GM21423 (cell line): ENCODE measurements around the gene KRTAP4-7.
"Not testable (repeated sequence)": the region's sequence is repeated elsewhere in the genome, so short reads cannot be mapped to it uniquely, and the experiment has no call there.

Experiments
- ATAC-seq: cut with Tn5 transposase; IDR thresholded peaks from one replicate; pipeline ENCODE4 v1.9.1; 2021; ENCODE audit warnings: mild to moderate bottlenecking, moderate library complexity; ENCODE audit not compliant: unreplicated experiment

The KRTAP4-7 gene

DNA sequence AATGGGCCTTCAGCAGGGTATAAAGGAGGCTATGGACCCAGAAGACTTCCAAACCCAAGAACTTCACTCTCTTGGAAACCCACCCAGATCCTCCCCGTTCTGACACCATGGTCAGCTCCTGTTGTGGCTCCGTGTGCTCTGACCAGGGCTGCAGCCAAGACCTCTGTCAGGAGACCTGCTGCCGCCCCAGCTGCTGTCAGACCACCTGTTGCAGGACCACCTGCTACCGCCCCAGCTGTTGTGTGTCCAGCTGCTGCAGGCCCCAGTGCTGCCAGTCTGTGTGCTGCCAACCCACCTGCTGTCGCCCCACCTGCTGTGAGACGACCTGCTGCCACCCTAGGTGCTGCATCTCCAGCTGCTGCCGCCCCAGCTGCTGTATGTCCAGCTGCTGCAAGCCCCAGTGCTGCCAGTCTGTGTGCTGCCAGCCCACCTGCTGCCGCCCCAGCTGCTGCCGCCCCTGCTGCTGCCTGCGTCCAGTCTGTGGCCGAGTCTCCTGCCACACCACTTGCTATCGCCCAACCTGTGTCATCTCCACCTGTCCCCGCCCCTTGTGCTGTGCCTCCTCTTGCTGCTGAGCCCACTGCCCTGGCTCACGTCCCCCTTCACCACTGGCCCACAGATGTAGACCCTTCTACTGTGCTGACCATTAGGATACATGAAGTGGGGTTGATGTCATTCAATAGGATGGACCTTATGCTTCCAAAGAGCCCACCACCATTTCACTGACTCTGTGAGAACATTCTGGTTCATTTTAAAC, at the start of gene KRTAP4-7:
Gene KRTAP4-7, plus strand, starts transcription at position 51 of the 757 bp plus-strand sequence. Its CDS starts 57 bp downstream, at position 108.
- ATAC-seq, result not testable (repeated sequence)

DNA sequence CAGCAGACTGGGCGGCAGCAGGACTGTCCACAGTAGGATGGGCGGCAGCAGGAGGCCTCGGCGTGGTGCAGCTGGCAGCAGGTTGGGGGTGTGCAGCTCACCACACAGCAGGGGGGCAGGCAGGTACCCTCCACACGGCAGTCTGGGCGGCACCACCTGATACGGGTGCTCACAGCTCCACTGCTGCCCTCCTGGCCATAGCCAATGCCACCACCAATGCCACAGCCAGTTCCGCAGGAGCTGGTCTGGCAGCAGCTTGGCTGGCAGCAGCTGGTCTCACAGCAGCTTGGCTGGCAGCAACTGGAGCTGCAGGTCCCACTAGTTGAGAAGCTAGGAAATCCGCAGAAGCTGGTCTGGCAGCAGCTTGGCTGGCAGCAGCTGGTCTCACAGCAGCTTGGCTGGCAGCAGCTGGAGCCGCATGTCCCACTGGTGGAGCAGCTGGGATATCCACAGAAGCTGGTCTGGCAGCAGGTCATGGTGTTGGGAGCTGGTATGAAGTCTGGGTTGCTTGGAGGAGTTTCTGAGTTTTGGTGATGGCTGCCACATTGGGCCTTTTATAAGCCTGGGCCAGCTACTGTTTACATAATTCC, 49.5 kb upstream of the KRTAP4-7 start, which contains the start of gene KRTAP1-3:
Gene KRTAP1-3, minus strand, starts transcription at position 529 of the 590 bp plus-strand sequence. Its CDS starts 53 bp downstream, at position 476.
- not testable (repeated sequence) for ATAC-seq

DNA sequence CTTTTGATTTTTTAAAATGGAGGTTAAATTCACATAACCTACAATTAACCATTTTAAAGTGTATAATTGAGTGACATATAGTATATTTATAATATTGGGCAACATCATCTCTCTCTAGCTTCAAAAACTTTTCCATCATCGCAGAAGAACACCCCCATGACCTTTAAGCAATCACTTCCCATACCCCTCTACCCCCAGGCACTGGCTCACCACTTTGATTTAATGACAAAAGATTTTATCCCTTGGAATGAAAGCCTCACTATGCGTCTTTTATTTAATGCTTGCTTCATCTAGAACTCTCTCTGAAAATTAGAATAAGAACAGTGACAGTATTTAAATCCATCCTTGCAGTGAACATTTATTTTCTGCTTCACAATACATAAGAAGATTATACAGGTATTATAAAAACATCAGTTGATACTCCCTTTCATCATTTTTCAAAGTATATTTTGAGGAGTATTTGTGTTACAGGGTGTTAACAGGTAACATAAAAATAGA, 46.0 kb upstream of the KRTAP4-7 start:
- no peak for ATAC-seq

DNA sequence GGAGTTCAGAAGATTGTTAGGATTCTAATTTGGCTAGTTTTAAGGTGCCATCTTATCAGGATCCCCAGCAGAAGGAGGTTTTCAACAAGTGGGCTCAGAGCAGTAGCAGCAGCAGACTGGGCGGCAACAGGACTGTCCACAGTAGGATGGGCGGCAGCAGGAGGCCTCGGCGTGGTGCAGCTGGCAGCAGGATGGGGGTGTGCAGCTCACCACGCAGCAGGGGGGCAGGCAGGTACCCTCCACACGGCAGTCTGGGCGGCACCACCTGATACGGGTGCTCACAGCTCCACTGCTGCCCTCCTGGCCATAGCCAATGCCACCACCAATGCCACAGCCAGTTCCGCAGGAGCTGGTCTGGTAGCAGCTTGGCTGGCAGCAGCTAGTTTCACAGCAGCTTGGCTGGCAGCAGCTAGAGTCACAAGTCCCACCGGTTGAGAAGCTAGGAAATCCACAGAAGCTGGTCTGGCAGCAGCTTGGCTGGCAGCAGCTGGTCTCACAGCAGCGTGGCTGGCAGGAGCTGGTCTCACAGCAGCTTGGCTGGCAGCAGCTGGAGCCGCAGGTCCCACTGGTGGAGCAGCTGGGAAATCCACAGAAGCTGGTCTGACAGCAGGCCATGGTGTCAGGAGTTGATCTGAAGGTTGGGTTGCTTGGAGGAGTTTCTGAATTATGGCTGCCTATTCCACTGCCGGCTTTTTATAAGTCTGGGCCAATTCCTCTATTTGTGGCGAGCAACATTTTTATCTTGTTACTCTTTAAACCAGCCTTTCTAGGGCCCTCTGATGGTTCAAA, 43.0 kb upstream of the KRTAP4-7 start, which contains the start of gene KRTAP1-1:
Gene KRTAP1-1, minus strand, starts transcription at position 668 of the 789 bp plus-strand sequence. Its CDS starts 53 bp downstream, at position 615.
- ATAC-seq, result not testable (repeated sequence)

DNA sequence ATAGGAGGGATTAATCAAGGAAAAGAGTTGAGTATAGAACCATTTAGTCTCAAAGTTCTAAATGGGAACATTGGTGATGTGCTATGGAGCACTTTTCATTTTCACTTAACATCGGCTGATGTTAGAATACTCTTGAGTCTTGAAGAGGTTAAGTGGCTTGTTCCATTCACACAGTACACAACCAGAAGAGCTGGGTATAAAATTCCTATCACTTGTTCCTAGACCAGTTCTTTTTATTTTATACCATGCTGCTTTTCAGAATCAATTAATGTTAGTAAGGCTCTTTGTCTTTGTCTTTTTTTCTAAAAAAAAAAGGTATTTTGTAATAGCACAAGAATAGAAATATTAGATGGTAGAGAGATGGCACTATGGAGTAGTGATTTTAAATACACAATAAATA, 41.0 kb upstream of the KRTAP4-7 start:
- no peak for ATAC-seq

DNA sequence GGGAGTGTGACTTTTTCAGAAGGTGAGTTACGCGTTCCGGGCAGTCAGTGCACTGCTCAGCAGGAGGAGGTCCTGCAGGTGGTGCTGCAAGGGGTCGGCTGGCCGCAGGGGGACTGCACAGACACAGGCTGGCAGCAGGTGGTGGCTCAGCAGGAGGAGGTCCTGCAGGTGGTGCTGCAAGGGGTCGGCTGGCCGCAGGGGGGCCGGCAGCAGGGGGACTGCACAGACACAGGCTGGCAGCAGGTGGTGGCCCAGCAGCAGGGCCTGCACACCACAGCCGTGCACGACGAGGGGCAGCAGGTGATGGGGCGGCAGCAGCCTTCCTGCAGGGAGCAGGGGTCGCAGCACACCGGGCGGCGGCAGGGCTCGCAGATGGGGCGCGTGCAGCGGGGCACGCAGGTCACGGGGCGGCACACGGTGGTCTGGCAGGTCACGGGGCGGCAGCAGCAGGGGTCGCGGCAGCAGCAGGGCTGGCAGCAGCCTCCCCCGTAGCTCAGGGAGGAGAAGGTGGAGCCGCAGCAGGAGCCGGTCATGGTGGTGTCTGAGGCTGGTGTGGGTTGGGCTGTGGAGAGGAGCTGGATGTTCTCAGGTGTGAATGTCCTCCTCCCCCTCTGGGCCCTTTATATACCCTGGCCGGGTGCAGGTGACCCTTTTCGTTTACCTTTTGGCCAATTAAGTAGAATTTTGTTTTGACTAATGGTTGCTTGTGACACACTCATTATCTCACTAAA, 37.0 kb upstream of the KRTAP4-7 start, which contains the start of gene KRTAP2-1:
Gene KRTAP2-1, minus strand, starts transcription at position 582 of the 731 bp plus-strand sequence. Its CDS starts 49 bp downstream, at position 533.
- ATAC-seq, result not testable (repeated sequence)

DNA sequence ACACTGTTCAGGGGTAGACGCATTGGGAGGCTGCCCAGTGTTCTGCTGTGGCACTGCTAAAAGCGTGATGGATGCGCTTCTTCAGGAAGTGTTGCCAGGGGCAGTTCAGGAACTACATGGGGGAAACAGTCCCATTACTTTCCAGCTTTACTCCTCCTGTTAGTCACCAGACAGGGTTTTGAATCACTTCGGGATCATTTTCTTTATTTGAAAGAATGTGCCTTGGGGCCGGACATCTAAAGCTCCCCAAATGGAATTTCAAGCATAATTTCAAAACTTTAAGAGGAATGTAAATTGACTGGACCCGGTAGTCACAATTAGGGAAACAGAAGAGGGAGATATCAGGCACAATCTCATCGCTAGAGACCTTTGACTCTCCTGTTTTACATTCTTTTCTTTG, 35.5 kb upstream of the KRTAP4-7 start:
- ATAC-seq, result no peak

DNA sequence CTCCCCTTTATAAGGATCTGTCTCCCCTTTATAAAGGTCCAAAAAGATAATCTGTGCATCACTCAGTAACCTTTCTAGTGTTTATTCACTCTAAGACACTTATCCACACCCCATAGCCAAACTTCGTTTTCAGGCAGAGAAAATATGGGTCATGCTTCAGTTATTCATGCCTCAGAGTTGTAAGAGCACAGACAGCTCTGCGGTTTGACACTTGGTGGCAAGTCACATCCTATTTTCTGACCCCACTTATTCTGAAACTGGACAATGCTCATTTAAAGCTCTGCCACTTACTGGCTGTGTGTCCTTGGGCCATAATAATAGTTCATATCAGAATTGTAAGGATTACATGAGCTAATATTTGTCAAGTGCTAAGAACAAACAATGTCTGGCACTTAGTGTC, 34.8 kb upstream of the KRTAP4-7 start:
- ATAC-seq, result no peak

DNA sequence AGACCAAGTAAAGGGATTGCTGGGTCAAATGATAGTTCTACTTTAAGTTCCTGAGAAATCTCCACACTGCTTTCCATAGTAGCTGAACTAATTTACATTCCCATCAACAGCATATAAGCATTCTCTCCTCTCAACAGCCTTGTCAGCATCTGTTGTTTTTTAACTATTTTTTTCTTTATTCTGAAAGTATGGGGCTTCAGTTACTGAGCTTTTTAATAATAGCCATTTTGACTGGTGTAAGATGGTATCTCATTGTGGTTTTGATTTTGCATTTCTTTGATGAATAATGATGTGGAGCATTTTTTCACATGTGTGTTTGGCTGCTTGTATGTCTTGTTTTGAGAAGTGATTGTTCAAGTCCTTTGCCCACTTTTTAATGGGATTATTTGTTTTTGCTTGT, 31.4 kb upstream of the KRTAP4-7 start:
- no peak for ATAC-seq

DNA sequence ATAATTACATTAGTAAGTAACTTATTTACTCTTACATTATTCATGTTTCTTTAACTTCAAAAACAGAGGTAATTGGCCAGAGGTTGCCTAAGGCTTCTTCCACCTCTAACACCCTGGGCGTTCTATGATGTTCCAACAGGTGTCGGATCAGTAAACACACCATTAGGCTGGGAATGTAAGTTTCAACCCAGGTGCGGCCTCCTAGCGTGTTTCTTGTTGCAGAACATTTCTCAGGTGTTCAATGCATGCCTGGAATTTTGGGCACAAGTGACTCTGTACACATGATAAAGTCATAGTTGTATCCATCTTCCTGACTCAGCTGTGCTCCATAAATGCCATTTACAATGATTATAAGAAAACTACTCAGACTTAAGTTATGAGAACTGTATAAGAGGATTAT, 29.9 kb upstream of the KRTAP4-7 start:
- ATAC-seq, result no peak

DNA sequence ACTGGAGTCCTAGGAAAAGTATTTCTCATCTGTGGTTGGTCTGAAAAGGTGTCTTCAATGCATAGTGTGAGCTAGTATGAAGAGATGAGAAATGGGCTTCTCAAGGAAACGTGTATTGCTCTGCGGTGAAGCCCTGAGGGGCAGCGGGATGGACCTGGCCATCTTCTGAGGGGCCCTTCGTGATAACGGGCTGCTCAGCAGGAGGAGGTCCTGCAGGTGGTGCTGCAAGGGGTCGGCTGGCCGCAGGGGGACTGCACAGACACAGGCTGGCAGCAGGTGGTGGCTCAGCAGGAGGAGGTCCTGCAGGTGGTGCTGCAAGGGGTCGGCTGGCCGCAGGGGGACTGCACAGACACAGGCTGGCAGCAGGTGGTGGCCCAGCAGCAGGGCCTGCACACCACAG, 29.4 kb upstream of the KRTAP4-7 start:
- ATAC-seq, result not testable (repeated sequence)

DNA sequence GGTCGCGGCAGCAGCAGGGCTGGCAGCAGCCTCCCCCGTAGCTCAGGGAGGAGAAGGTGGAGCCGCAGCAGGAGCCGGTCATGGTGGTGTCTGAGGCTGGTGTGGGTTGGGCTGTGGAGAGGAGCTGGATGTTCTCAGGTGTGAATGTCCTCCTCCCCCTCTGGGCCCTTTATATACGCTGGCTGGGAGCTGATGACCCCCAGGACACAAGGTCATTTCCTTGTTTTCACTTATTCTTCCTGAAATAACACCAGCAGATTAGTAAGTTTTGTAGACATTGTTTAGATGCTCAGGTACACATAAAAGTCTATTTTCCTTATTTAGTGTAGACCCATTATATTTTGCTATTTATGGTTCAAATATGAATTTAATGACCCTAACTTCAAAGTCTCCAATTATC, 28.8 kb upstream of the KRTAP4-7 start, which contains the start of gene KRTAP2-2:
Gene KRTAP2-2, minus strand, starts transcription at position 101 of the 400 bp plus-strand sequence. Its CDS starts 19 bp downstream, at position 82.
- not testable (repeated sequence) for ATAC-seq

DNA sequence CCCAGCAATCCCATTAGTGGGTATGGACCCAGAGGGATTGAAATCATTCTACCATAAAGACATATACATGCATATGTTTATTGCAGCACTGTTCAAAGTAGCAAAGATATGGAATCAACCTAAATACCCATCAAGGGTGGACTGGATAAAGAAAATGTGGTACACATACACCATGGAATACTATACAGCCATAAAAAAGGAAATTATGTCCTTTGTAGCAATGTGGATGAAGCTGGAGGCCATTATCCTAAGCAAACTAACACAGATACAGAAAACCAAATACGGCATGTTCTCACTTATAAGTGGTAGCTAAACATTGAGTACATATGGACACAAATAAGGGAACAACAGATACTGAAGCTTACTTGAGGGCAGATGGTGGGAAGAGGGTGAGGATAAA, 26.4 kb upstream of the KRTAP4-7 start:
- no peak for ATAC-seq

DNA sequence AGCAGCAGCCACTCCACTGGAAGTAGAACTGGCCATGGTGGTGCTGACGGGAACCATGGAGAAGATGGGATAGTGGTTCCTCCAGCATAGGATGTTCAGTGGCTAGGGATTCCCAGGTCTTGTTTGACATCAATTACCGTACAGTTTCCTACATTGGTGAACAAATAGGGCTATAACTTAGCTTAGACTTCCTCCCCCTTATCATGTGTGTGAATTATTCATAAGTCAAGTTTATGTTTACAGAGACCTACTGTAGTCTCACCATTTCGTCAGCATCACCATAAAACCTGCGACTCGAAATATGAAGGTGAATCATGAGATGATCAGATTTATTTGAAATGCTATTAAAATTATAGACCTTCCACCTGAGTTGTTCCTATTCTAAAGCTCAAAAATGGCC, 25.2 kb upstream of the KRTAP4-7 start:
- ATAC-seq, result no peak

DNA sequence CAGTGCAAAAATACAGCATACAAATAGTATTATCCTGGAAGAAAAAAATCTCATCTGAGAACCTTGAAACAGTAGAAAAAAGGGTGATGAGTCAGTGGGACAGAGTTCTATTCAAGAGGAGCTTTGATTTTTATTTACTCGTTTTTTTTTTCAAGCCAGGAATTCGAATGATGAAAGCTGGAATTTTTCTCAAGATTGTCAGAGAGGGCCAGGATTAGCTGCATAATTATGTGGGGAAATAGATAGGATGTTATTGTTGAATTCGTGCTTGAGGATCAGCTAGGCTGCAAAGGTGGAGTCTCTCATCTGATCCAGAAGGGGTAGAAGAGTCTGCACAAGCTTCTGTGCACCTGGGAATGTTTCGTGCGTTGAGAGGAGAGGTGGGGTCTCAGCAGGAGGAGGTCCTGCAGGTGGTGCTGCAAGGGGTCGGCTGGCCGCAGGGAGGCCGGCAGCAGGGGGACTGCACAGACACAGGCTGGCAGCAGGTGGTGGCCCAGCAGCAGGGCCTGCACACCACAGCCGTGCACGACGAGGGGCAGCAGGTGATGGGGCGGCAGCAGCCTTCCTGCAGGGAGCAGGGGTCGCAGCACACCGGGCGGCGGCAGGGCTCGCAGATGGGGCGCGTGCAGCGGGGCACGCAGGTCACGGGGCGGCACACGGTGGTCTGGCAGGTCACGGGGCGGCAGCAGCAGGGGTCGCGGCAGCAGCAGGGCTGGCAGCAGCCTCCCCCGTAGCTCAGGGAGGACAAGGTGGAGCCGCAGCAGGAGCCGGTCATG, 24.5 kb upstream of the KRTAP4-7 start:
- not testable (repeated sequence) for ATAC-seq

DNA sequence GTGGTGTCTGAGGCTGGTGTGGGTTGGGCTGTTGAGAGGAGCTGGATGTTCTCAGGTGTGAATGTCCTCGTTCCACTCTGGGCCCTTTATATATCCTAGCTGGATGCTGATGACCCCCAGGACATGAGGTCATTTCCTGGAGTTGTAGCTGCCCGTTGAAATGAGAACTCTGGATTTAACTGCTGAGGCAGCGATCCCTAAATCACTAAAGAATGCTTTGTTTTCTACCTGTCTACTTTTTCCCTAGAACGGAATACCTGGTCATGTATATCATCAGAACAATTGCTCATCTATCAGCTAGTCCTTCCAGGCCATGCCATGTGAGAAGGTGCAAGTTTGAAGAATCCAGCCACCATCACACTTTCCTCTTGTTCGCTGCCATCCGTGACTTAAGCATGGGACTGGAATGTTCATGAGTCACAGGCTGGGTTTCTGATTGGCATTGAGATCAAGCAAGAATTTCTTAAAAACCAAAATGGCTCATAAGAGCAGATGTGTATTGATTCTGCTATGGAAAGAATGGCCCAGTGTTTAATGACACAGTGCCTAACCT, 23.8 kb upstream of the KRTAP4-7 start, which contains the start of gene KRTAP2-3:
Gene KRTAP2-3, minus strand, starts transcription at position 63 of the 553 bp plus-strand sequence. CDS start 64 bp downstream, outside the sequence.
- no peak for ATAC-seq

DNA sequence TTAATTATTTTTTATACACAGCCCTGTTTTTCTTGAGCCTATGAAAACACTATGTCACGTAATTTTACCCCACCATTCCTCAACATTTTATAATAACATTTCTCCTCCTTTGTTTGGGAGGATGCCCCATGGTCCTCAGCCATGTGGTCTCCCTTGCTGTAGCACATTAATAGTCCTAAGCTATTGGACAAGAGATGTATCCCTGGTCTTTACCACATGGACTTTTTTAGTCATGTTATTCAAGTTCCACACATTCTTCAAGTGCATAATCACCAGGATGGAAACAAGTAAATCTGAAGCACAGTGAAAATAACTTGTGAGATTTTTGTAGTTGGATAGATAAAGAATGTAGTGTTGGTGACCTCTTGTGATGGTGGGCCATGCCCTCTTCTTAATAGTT, 22.0 kb upstream of the KRTAP4-7 start:
- ATAC-seq, result no peak

DNA sequence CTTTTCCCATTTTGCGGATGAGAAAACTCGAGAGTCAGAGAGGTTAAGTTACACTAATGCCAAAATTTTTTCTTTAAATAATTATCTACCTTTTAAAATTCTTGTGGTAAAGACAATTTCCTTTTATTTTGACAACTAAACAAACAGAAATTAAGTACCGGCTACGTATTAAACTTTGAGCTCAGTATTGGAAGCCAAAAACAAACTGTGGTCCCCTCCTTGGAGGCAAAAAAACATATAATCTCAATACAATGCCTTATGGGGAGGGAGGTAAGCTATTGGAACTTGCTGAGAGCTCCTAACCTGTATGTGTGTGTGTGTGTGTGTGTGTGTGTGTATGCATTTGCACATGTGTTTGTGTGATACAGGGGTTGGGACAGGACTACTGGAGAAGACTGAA, 20.5 kb upstream of the KRTAP4-7 start:
- ATAC-seq, result no peak

DNA sequence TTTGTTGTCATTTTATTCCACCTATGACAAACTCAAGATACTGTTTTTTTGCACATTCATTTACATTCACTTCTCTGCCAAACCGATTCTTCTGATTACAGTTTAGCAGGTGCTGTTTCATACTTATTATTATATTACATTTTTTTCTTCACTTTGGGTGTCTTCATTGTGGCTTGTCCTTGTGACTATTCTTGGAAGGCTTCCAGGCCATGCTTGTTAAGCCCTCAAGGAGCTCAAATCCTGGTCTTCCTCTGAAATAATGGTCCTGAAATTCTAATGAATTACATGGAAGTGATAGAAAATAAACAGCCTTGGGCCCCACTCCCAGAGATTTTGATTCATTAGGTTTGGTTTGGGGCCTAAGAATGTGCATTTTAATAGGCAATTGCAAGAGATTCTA, 19.6 kb upstream of the KRTAP4-7 start:
- ATAC-seq, result no peak
